Peyer's patch (tissue), 4 donors: ENCODE results near the gene VAPA. TPM values are rescaled to one million over a fixed set of nuclear protein-coding genes. Genes with fewer than 3 reads are reported as not detected.

Experiments used
- DNase-seq, 3 donors: peaks; one replicate each; pipeline ENCODE4 v3.0.0-alpha.2; 2017 to 2019
- H3K27ac ChIP-seq, 4 donors: fragments of 200-600 bp; sonication (generic); one replicate each; pipeline ENCODE4 v1.5.1; 2016 to 2019
- H3K27me3 ChIP-seq, 2 donors: fragments of 200-600 bp; sonication (generic); one replicate each; pipeline ENCODE4 v1.5.1; 2019
- H3K36me3 ChIP-seq, 3 donors: fragments of 200-600 bp; sonication (generic); one replicate each; pipeline ENCODE4 v1.5.1; 2016 to 2019
- H3K4me1 ChIP-seq, 4 donors: fragments of 200-600 bp; sonication (generic); one replicate each; pipeline ENCODE4 v1.5.1; 2016 to 2019
- H3K4me3 ChIP-seq, 4 donors: fragments of 200-600 bp; sonication (generic); 1 replicate in 3 of 4; 2 replicates in 1 of 4; pipeline ENCODE4 v1.5.1; 2016 to 2019; ENCODE audit warnings: mild to moderate bottlenecking in 1 of 4
- H3K9me3 ChIP-seq, 4 donors: fragments of 200-600 bp; sonication (generic); one replicate each; pipeline ENCODE4 v1.5.1; 2016 to 2019; ENCODE audit warnings: mild to moderate bottlenecking in 1 of 4
- CTCF ChIP-seq, 6 experiments: fragments of 450-650 bp in 4 of 6; fragments of 200-600 bp in 2 of 6; sonication (generic) in 1 of 6; IDR thresholded peaks; one replicate each; pipeline ENCODE4 v1.5.1; 2017 to 2019; ENCODE audit warnings: antibody characterized with exemption in 6 of 6, mild to moderate bottlenecking in 3 of 6, moderate library complexity in 1 of 6
- POLR2A ChIP-seq, 2 donors: fragments of 450-650 bp; IDR thresholded peaks; one replicate each; pipeline ENCODE4 v1.5.1; 2017; ENCODE audit warnings: antibody characterized with exemption in 2 of 2, mild to moderate bottlenecking in 2 of 2, moderate library complexity in 2 of 2
- total RNA-seq, 4 donors: library from RNA; depleted of rRNA; stranded (reverse); fragments of >200 nt; gene quantifications; one replicate each; pipeline ENCODE4 v1.1.0, GENCODE V29; 2016

The VAPA gene
- total RNA-seq, 4 donors from 2014 or later = 155 to 232 (median 219) TPM

DNA sequence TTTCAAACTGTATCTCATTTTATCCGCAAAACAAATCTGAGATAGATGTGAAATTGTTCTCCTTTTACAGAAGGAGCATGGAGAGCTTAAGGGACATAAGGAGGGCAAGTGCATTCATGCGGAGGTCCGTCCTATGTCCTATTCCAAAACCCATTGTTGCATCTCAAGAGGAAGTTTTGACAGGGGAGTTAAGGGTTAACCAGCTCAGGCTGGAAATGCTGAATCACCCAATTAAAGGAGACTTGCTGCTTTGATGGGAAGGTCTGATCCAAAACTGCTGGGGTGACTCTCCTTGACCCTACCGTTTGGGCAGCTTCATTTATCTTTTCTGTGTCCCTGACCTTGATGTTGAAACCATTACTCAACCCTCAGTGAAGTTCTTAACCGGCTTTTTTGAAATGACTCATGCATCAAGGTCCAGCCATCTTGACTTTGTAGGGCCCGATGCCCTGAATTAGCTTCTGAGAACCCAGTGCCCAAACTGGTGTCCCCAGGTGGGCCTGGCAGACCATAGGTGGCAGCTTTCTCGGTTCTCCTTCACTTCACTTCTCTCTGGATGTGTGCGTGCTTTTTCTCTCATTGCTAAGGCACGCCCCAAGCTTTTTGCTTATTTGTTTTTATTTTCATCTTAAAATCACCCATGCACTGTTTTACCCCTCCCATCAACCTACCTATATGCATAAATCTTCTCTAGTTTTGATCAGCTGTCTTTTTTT lies 43.9 kb upstream of the VAPA start:
- no peak overlapping the region for H3K4me3 ChIP-seq
- peaks cover 0 to 19% (median 2%) of the 10 kb centered on the region in 4 donors for H3K4me1 ChIP-seq
- no peaks in the 10 kb centered on the region for H3K36me3 ChIP-seq
- TF ChIP-seq POLR2A (IDR thresholded peaks at IDR 0.05) (no peak), CTCF (IDR thresholded peaks at IDR 0.05) (no peak)
- H3K27ac ChIP-seq = no peak overlapping the region
- no peaks in the 10 kb centered on the region for H3K27me3 ChIP-seq
- peak in 1 of 3 donors; percentile 59 for DNase-seq
- peaks cover 0 to 8% (median 0%) of the 10 kb centered on the region in 4 donors for H3K9me3 ChIP-seq

DNA sequence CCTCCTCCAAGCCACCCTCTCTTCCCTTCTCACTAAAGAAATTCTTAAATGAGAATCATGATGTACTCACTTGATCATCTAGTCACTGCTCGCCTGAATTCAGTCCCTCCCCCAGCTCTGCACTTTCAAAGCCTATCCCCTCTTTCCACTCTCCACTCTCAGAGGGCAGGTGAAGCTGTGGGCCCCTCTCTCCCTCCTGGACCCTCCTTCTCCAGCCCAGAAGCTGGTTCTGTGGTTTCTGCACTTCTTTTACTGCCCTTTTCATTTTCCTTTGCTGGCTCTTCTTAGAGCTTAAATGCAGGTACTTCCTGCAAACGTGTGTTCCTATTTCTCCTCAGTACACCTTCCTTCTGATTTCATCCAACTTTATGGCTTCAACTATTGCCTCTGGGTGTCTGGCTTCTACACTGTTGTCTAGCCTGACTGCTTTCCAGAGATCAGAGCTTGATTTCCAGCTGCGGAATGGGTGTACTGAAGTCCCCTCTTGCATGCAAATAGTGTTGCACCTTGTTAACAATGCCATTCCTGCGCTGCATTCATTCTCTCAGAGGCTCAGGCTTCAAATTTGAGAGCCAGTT lies 43.3 kb upstream of the VAPA start:
- DNase-seq = no peak
- Histone ChIP-seq H3K27me3 (no peaks in the 10 kb centered on the region), H3K4me1 (peaks cover 0 to 19% (median 2%) of the 10 kb centered on the region in 4 donors), H3K9me3 (peaks cover 0 to 2% (median 0%) of the 10 kb centered on the region in 4 donors), H3K36me3 (no peaks in the 10 kb centered on the region), H3K27ac (no peak overlapping the region), H3K4me3 (no peak overlapping the region)
- TF ChIP-seq POLR2A (IDR thresholded peaks at IDR 0.05) = no peak
- no peak for TF ChIP-seq CTCF (IDR thresholded peaks at IDR 0.05)

DNA sequence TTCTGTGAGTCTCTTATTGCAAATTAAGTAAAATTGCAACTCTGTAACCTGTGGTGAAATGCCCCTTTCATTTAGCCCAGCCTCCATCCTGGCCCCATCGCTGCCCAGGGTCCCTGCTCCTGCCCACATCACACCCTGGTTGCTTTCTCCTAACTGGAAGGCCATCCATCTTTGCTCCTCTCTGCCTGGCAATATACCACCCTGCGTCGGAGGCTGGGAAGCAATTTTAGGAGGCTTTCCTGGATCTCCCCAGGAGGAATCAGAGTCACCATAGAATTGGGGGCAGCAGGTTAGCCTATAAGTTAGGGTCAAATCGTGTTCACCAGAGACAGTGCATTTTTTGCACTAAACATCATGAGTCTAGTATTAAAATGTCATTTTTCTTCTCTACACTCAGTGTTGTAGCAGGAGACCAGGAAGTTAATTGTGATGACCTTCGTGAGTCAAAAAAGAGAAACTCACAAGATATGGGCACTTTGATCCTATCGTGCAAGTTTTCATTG lies 42.5 kb upstream of the VAPA start:
- no peak for TF ChIP-seq CTCF (IDR thresholded peaks at IDR 0.05)
- TF ChIP-seq POLR2A (IDR thresholded peaks at IDR 0.05) = no peak
- no peaks in the 10 kb centered on the region for H3K9me3 ChIP-seq
- no peak overlapping the region for H3K27ac ChIP-seq
- H3K4me1 ChIP-seq = peaks cover 0 to 19% (median 2%) of the 10 kb centered on the region in 4 donors
- DNase-seq = no peak
- no peaks in the 10 kb centered on the region for H3K36me3 ChIP-seq
- H3K27me3 ChIP-seq = no peaks in the 10 kb centered on the region
- no peak overlapping the region for H3K4me3 ChIP-seq

DNA sequence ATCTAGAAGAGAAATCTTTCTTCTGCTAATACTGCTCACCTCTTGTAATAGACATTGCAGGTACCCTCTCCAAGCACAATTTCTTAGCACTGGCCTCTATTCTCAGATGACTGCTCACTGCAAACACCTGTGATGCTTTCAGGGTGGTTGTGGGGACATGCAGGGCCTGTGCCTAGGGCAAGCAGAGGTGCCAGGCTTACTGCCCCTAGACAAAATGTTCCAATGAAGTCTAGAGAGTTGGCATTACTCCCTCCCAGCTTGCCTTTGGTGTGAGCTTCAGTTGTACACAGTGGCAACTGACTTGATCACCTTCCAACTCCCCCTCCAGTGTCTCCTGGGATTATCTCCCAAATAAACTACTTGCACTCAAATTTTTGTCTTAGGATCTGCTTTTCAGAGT lies 41.0 kb upstream of the VAPA start:
- no peak for DNase-seq
- no peaks in the 10 kb centered on the region for H3K27me3 ChIP-seq
- no peak overlapping the region for H3K4me3 ChIP-seq
- H3K4me1 ChIP-seq = peaks cover 0 to 19% (median 2%) of the 10 kb centered on the region in 4 donors
- no peaks in the 10 kb centered on the region for H3K36me3 ChIP-seq
- H3K9me3 ChIP-seq = no peaks in the 10 kb centered on the region
- no peak overlapping the region for H3K27ac ChIP-seq
- TF ChIP-seq CTCF (IDR thresholded peaks at IDR 0.05) (no peak), POLR2A (IDR thresholded peaks at IDR 0.05) (no peak)

DNA sequence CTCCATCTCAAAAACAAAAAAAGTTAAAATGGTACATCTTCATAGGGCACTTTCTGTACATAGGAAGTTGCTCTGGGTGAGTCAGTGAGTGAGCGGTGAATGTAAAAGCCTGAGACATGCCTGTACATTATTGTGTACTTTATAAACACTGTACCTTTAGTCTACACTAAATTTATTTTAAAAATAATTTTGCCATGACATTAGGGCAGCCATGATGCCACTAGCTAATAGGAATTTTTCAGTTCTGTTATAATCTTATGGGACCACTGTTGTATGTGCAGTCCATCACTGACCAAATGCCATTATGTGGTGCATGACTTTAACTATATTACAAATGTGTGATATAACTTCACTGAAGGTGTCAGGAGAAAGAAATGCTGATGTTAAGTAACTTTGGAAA lies 39.1 kb upstream of the VAPA start:
- H3K27me3 ChIP-seq = no peaks in the 10 kb centered on the region
- H3K4me1 ChIP-seq = peaks cover 0 to 6% (median 0%) of the 10 kb centered on the region in 4 donors
- no peak overlapping the region for H3K4me3 ChIP-seq
- no peak overlapping the region for H3K27ac ChIP-seq
- TF ChIP-seq CTCF (IDR thresholded peaks at IDR 0.05) (no peak), POLR2A (IDR thresholded peaks at IDR 0.05) (no peak)
- H3K36me3 ChIP-seq = no peaks in the 10 kb centered on the region
- no peaks in the 10 kb centered on the region for H3K9me3 ChIP-seq
- no peak for DNase-seq
